ENCODE measurements around the gene TUBB2B.

Gene TUBB2B

GRCh38 chr6:3227363-3228045, at the start of gene TUBB2B:
Gene TUBB2B (minus strand): TSS chr6:3227653. CDS start chr6:3227543, 110 bp downstream.
- DNase-seq, result no peak

- DNase-seq, result no peak
Measured at GRCh38 chr6:3277251-3277650, 49.8 kb upstream of the TUBB2B start.

- no peak for DNase-seq
Measured at GRCh38 chr6:3276174-3277167, 49.0 kb upstream of the TUBB2B start.

GRCh38 chr6:3273707-3274521, 46.5 kb upstream of the TUBB2B start:
- no peak for DNase-seq

GRCh38 chr6:3272911-3273547, 45.6 kb upstream of the TUBB2B start:
- DNase-seq, result no peak

- DNase-seq, result no peak
Measured at GRCh38 chr6:3271756-3272155, 44.3 kb upstream of the TUBB2B start.

GRCh38 chr6:3270258-3270657, 42.8 kb upstream of the TUBB2B start:
- DNase-seq, result no peak

GRCh38 chr6:3269281-3269975, 42.0 kb upstream of the TUBB2B start:
- no peak for DNase-seq

GRCh38 chr6:3268680-3269079, 41.2 kb upstream of the TUBB2B start:
- DNase-seq, result no peak

- no peak for DNase-seq
Measured at GRCh38 chr6:3267162-3267561, 39.7 kb upstream of the TUBB2B start.

- no peak for DNase-seq
Measured at GRCh38 chr6:3266170-3266569, 38.7 kb upstream of the TUBB2B start.

GRCh38 chr6:3265671-3266070, 38.2 kb upstream of the TUBB2B start:
- DNase-seq, result no peak

- DNase-seq, result no peak
Measured at GRCh38 chr6:3264356-3264755, 36.9 kb upstream of the TUBB2B start.

- peak; percentile 28 for DNase-seq
Measured at GRCh38 chr6:3263096-3263495, 35.6 kb upstream of the TUBB2B start.

GRCh38 chr6:3261921-3262320, 34.5 kb upstream of the TUBB2B start:
- no peak for DNase-seq

GRCh38 chr6:3261518-3261820, 34.0 kb upstream of the TUBB2B start:
- no peak for DNase-seq

- no peak for DNase-seq
Measured at GRCh38 chr6:3260772-3261517, 33.5 kb upstream of the TUBB2B start.

- no peak for DNase-seq
Measured at GRCh38 chr6:3260296-3260695, 32.8 kb upstream of the TUBB2B start.

GRCh38 chr6:3259491-3259958, 32.1 kb upstream of the TUBB2B start:
- peak; percentile 69 for DNase-seq

- peak; percentile 80 for DNase-seq
Measured at GRCh38 chr6:3258720-3259490, 31.5 kb upstream of the TUBB2B start, which contains the start of gene PSMG4. Gene PSMG4 (plus strand): TSS chr6:3258947. CDS start chr6:3259023, 76 bp downstream.

Measured in hematopoietic multipotent progenitor cell treated with erythropoietin and hydrocortisone succinate and interleukin-3 and kit ligand, for 8 days (in vitro differentiated cells).